HUES48 (cell line): ENCODE measurements around the gene CHRNB1.

ENCODE experiments used
- H3K27ac ChIP-seq: one replicate; pipeline ENCODE4 v1.7.0; 2013; ENCODE audit warnings: low read depth, low read length, inconsistent platforms
- H3K27me3 ChIP-seq: 2 replicates; pipeline ENCODE4 v1.6.1; 2013; ENCODE audit warnings: mild to moderate bottlenecking, low read length; ENCODE audit not compliant: control insufficient read depth, insufficient read depth
- H3K36me3 ChIP-seq: 2 replicates; pipeline ENCODE4 v1.6.1; 2013; ENCODE audit warnings: low read length; ENCODE audit not compliant: control insufficient read depth, insufficient read depth
- H3K4me1 ChIP-seq: 2 replicates; pipeline ENCODE4 v1.6.1; 2013; ENCODE audit warnings: mild to moderate bottlenecking, low read length; ENCODE audit not compliant: control insufficient read depth, insufficient read depth
- H3K4me3 ChIP-seq: 2 replicates; pipeline ENCODE4 v1.5.1; 2013; ENCODE audit warnings: mild to moderate bottlenecking, low read depth, low read length
- H3K9ac ChIP-seq: 2 replicates; pipeline ENCODE4 v1.6.1; 2013; ENCODE audit warnings: mild to moderate bottlenecking, low read depth, low read length, moderate library complexity
- H3K9me3 ChIP-seq: 2 replicates; pipeline ENCODE4 v1.6.1; 2013; ENCODE audit warnings: low read length; ENCODE audit not compliant: control insufficient read depth, insufficient read depth

CHRNB1 gene

DNA sequence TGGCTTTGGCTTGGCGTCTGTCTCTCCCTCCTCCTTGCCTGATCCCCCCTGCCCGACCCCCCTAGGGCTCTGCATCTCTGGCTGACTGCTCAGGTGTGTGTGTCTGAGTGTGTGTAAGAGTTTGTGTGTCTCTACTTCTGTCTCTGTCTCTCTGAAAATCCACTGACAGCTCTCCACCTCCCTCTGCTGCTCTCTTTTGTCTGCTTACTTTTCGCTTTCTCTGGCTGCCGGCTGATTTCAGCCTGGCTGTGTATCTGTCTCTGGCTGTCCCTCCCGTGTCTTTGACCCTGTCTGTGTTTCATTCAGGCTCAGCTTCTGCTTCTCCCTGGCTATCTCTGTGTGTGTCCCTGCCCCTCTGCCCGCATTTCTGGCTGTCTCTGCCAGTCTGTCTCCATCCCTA is 28.5 kb upstream of the CHRNB1 start:
- no peak overlapping the region for H3K27ac ChIP-seq
- no peak overlapping the region for H3K9ac ChIP-seq
- H3K4me3 ChIP-seq, result no peak overlapping the region
- H3K36me3 ChIP-seq, result peaks cover 33% of the 10 kb centered on the region
- H3K4me1 ChIP-seq, result no peaks in the 10 kb centered on the region
- H3K9me3 ChIP-seq, result no peaks in the 10 kb centered on the region
- no peaks in the 10 kb centered on the region for H3K27me3 ChIP-seq

DNA sequence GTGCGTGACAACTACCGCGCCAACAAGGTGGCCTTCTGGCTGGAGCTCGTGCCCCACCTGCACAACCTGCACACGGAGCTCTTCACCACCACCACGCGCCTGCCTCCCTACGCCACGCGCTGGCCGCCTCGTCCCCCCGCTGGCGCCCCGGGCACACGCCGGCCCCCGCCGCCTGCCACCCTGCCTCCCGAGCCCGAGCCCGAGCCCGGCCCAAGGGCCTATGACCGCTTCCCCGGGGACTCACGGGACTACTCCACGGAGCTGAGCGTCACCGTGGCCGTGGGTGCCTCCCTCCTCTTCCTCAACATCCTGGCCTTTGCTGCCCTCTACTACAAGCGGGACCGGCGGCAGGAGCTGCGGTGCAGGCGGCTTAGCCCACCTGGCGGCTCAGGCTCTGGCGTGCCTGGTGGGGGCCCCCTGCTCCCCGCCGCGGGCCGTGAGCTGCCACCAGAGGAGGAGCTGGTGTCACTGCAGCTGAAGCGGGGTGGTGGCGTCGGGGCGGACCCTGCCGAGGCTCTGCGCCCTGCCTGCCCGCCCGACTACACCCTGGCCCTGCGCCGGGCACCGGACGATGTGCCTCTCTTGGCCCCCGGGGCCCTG is 27.7 kb upstream of the CHRNB1 start:
- Histone ChIP-seq H3K36me3 (peaks cover 33% of the 10 kb centered on the region), H3K27ac (no peak overlapping the region), H3K4me3 (no peak overlapping the region), H3K9ac (no peak overlapping the region), H3K9me3 (no peaks in the 10 kb centered on the region), H3K4me1 (no peaks in the 10 kb centered on the region), H3K27me3 (no peaks in the 10 kb centered on the region)

DNA sequence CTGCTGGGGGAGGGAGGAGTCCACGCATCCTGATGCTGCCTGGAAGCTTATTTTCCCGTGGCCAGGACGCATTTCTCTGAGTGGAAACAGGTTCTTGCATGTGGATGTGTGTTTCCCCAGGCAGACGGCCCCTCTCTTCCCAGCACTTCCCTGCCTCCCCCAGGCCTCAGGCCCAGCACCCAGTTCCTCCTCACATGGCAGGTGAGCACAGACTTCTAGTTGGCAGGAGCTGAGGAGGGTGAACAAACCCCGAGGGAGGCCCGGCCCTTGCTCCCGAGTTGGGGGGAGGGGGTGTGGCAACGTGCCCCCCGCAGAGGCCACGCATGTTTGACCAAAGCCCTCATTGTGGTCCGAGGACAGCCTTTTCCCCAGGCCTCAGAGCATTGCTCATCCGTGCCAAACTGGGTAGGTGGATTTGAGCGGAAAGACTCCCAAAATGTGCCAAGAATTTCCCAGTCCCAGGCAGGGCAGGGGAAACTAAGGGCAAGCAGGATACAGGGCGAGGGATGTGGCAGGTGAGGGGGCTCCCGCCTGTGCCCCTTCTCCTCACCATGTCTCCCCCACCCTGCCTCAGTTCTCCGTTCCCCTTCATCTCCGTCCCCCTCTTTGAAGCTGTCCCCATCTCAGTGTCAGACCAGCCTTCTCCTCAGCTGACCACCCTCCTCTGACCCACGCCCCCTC is 26.2 kb upstream of the CHRNB1 start:
- Histone ChIP-seq H3K27me3 (no peaks in the 10 kb centered on the region), H3K4me1 (no peaks in the 10 kb centered on the region), H3K9ac (no peak overlapping the region), H3K4me3 (no peak overlapping the region), H3K36me3 (peaks cover 33% of the 10 kb centered on the region), H3K27ac (no peak overlapping the region), H3K9me3 (no peaks in the 10 kb centered on the region)

DNA sequence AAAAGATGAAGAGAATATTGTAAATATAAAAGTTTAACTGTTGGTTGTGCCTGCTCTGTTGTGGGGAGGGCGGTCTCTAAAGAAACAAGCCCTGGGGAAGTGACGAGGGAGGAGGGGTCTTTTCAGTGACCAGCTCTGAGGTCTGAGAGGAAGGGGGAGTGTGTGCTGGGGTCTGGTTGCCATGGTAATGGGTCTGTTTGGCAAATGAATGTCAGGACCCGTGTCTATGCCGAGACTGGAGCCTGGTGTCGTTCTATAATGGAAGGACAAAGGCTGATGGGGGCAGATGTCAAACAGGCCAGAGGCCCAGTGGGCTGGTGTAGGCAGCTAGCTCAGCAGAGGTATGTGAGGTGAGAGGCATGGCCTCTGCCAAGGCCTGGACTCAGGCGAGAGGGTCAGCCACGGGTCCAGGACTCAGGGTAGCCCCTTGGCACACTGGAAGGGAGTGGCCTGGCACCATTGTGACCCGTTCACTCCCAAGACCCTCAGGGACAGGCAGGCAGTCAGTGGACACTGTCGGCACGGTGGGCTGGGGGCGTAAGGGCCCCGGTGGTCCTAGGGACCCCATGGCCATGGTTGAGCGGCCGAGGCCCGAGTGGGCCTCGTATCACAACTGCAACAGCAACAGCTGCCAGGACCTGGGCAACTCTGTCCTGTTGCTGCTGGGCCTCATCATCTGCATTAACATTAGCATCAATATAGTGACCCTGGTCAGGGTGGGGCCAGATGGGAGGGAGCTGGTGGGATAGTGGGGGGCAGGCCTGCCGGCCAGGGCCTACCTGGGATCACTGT is 24.8 kb upstream of the CHRNB1 start, which contains the start of gene SPEM1:
Gene SPEM1 (plus strand): TSS at position 506 of the 792 bp plus-strand sequence. CDS start 61 bp downstream, at position 567.
- H3K27me3 ChIP-seq, result no peaks in the 10 kb centered on the region
- no peaks in the 10 kb centered on the region for H3K4me1 ChIP-seq
- H3K36me3 ChIP-seq, result peaks cover 26% of the 10 kb centered on the region
- no peak within 1 kb of the TSS for H3K27ac ChIP-seq
- no peaks in the 10 kb centered on the region for H3K9me3 ChIP-seq
- H3K9ac ChIP-seq, result no peak within 1 kb of the TSS
- H3K4me3 ChIP-seq, result no peak within 1 kb of the TSS

DNA sequence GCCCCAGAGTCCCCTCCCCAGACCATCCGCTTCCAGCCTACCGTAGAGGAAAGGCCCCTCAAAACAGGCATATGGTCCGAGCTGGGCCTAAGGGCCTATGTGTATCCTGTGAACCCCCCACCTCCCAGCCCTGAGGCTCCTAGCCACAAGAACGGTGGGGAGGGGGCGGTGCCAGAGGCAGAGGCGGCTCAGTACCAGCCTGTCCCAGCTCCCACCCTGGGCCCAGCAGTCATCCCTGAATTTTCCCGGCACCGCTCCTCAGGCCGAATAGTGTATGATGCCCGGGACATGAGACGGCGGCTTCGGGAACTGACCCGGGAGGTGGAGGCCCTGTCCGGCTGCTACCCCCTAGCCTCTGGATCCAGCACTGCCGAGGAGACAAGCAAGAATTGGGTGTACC is 23.7 kb upstream of the CHRNB1 start:
- no peak overlapping the region for H3K27ac ChIP-seq
- H3K4me1 ChIP-seq, result no peaks in the 10 kb centered on the region
- H3K36me3 ChIP-seq, result peaks cover 14% of the 10 kb centered on the region; the same call in 1 of the 2 replicates
- no peaks in the 10 kb centered on the region for H3K9me3 ChIP-seq
- no peak overlapping the region for H3K9ac ChIP-seq
- no peak overlapping the region for H3K4me3 ChIP-seq
- H3K27me3 ChIP-seq, result no peaks in the 10 kb centered on the region

DNA sequence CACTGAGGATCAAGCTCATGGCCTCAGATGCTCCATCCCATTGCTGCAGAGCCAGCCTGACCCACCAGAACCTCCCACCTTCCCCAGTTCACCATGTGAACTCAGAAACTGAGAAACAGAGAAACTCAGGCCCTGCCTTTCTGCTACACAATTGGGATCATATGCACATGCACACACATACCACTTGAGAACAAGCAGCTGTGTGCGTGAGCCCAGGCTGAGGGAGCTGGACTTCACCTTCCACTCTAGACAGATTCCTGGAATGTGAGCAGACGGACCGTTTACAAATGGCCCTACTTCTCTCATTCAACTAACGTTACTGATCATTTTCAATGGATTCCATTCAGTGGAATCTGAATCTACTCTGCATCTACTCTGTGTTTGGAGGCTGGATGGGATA is 21.2 kb upstream of the CHRNB1 start:
- Histone ChIP-seq H3K4me1 (no peaks in the 10 kb centered on the region), H3K4me3 (no peak overlapping the region), H3K9ac (no peak overlapping the region), H3K36me3 (no peaks in the 10 kb centered on the region), H3K9me3 (no peaks in the 10 kb centered on the region), H3K27ac (no peak overlapping the region), H3K27me3 (no peaks in the 10 kb centered on the region)

DNA sequence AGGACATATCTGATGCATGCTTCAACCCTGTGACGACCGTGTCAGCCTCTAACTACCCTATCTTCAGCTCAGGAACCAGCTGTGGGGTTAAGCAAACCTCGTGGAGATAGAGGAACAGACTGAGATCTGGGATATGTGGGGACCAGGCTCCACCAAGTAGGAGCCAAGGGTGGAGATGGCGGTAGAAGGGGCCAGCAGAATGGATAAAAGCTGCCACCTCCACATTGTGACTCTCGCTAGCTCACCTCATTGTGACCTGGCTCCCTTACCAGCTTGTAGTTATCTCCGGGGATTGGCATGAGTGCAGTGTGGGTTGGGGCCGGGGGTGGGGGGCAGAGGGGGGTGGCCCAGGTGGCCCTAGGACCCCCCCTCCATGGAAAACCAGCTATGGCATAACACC is 19.5 kb upstream of the CHRNB1 start, which contains the start of gene SPEM2:
Gene SPEM2 (plus strand): TSS at position 301 of the 400 bp plus-strand sequence. CDS start 73 bp downstream, at position 374.
- Histone ChIP-seq H3K27ac (no peak within 1 kb of the TSS), H3K9me3 (no peaks in the 10 kb centered on the region), H3K9ac (no peak within 1 kb of the TSS), H3K27me3 (no peaks in the 10 kb centered on the region), H3K4me3 (no peak within 1 kb of the TSS), H3K4me1 (no peaks in the 10 kb centered on the region), H3K36me3 (no peaks in the 10 kb centered on the region)

DNA sequence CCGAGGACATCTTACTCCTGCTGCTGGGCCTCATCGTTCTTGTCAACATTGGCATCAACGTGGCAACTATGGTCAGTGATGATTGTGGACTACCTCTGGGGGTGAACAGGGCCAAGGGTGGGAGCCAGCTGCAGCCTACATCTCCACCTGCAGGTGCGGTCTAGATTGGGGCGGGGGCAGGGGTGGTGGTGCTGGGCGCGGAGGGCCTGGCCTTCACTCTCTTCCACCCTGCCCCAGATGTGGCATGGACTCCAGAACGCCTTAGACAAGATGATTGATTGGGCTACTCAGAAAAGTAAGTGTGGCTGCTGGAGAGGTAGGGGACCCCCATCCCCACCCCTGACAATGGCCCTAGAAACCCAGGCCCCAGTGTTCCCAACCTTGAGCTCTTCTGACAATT is 19.1 kb upstream of the CHRNB1 start:
- H3K4me3 ChIP-seq, result no peak overlapping the region
- no peak overlapping the region for H3K9ac ChIP-seq
- no peak overlapping the region for H3K27ac ChIP-seq
- H3K27me3 ChIP-seq, result no peaks in the 10 kb centered on the region
- no peaks in the 10 kb centered on the region for H3K4me1 ChIP-seq
- no peaks in the 10 kb centered on the region for H3K36me3 ChIP-seq
- H3K9me3 ChIP-seq, result no peaks in the 10 kb centered on the region

DNA sequence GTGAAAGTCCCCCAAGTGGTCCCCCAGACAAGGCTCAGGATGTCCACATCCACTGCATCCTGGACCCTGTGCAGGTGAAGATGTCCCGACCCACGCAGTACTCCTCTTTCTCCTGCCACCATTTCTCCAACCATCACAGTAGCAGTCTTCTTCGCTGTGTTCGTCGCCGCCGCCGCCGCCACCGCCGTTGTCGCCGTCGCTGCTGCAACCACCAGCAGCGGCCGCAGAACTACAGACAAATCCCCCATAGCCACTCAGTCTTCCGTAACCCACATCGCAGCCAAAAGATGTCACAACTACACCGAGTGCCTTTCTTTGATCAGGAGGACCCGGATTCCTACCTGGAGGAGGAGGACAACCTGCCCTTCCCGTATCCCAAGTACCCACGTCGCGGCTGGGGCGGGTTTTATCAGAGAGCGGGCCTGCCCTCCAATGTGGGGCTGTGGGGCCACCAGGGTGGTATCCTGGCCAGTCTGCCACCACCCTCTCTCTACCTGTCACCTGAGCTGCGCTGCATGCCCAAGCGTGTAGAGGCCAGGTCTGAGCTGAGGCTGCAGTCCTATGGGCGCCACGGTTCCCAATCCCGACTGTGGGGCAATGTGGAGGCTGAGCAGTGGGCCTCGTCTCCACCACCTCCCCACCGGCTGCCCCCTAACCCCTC is 18.5 kb upstream of the CHRNB1 start:
- Histone ChIP-seq H3K4me1 (no peaks in the 10 kb centered on the region), H3K4me3 (no peak overlapping the region), H3K36me3 (no peaks in the 10 kb centered on the region), H3K27me3 (no peaks in the 10 kb centered on the region), H3K27ac (no peak overlapping the region), H3K9me3 (no peaks in the 10 kb centered on the region), H3K9ac (no peak overlapping the region)

DNA sequence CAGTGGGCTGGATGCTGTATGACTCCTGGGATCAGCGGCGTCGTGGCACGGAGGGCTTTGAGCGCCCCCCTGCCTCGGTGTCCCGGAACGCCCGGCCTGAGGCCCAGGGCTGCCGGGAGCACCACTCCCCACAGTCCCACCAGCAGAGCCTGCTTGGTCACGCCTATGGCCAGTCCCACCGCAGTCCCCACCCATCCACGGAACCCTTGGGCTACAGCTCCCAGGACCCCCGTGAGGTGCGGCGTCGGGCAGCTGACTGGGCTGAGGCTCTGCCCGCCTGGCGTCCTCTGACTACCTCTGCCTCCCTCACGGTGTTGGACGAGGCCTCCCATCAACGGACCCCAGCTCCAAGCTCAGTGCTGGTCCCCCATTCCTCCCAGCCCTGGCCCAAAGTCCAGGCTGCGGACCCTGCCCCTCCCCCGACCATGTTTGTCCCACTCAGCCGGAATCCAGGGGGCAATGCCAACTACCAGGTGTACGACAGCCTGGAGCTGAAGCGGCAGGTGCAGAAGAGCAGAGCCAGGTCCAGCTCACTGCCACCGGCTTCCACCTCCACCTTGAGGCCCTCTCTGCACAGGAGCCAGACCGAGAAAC is 17.9 kb upstream of the CHRNB1 start:
- Histone ChIP-seq H3K9me3 (no peaks in the 10 kb centered on the region), H3K9ac (no peak overlapping the region), H3K36me3 (no peaks in the 10 kb centered on the region), H3K27ac (no peak overlapping the region), H3K4me3 (no peak overlapping the region), H3K4me1 (no peaks in the 10 kb centered on the region), H3K27me3 (no peaks in the 10 kb centered on the region)
